Endothelial cell of umbilical vein (primary cell): Measurements from ENCODE around the gene GOLIM4.
A peak's percentile ranks its signal among the peaks of the same experiment; 100 is the strongest.

Source experiments
- EZH2 ChIP-seq: IDR thresholded peaks from 2 replicates; pipeline ENCODE4 v1.6.1; 2012; ENCODE audit warnings: borderline replicate concordance, low read depth, mild to moderate bottlenecking, moderate library complexity, low read length, inconsistent platforms; ENCODE audit not compliant: severe bottlenecking
- GATA2 ChIP-seq: IDR thresholded peaks from 2 replicates; pipeline ENCODE4 v1.7.0; 2011; ENCODE audit warnings: low read depth, mild to moderate bottlenecking, moderate library complexity, mixed read lengths, low read length; ENCODE audit not compliant: insufficient read length, insufficient read depth
- JUN ChIP-seq: IDR thresholded peaks from 2 replicates; pipeline ENCODE4 v1.6.1; 2011; ENCODE audit warnings: borderline replicate concordance, low read depth; ENCODE audit not compliant: insufficient read length, insufficient read depth
- MYC ChIP-seq: IDR thresholded peaks from one replicate; pipeline ENCODE4 v1.6.1; 2011; ENCODE audit warnings: mild to moderate bottlenecking, low read depth, low read length
- POLR2A ChIP-seq: IDR thresholded peaks from 2 replicates; pipeline ENCODE4 v1.6.1; 2012; ENCODE audit warnings: low read depth, mild to moderate bottlenecking, control low read depth, low read length
- POLR2AphosphoS5 ChIP-seq: IDR thresholded peaks from 2 replicates; pipeline ENCODE4 v1.6.1; 2012; ENCODE audit warnings: low read depth, mild to moderate bottlenecking, control low read depth, low read length, moderate library complexity; ENCODE audit not compliant: insufficient read depth
- TF ChIP-seq, protein P1 (sequence below), 2 donors: IDR thresholded peaks; 1 replicate in 1 of 2; 2 replicates in 1 of 2; pipeline ENCODE4 v1.5.1; 2011; ENCODE audit warnings: low read length in 2 of 2, mild to moderate bottlenecking in 2 of 2, moderate library complexity in 2 of 2, control low read depth in 1 of 2, inconsistent platforms in 1 of 2, low read depth in 1 of 2; ENCODE audit not compliant: insufficient read depth in 1 of 2; ENCODE audit errors: extremely low read depth in 1 of 2
- TF ChIP-seq, protein P2 (sequence below): IDR thresholded peaks from 2 replicates; pipeline ENCODE4 v1.6.1; 2011; ENCODE audit not compliant: insufficient read depth, insufficient read length

DNA sequence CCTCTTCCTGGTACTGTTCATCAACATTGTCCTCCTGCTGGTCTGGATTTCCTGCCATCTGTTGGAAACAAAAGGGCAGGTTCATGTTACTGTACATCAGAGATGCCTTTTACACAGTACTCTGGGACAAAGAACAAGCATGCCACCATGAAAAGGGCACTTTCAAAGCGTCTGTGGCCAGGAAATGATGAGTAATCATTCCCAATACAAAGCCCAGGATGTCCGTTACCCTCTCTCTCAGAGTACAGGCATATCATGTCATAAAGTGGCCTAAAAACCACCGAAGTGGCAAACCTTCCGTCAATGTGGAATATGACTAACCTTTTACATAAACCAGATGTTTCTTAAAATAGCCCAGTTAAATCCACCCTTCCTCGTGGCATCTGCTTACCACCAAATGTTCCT is 71.2 kb downstream of the GOLIM4 start:
- TF ChIP-seq POLR2A (no peak), EZH2 (no peak), POLR2AphosphoS5 (peak; percentile 40), JUN (peak; percentile 84), MYC (no peak), GATA2 (no peak)
- TF ChIP-seq, protein P1, sequence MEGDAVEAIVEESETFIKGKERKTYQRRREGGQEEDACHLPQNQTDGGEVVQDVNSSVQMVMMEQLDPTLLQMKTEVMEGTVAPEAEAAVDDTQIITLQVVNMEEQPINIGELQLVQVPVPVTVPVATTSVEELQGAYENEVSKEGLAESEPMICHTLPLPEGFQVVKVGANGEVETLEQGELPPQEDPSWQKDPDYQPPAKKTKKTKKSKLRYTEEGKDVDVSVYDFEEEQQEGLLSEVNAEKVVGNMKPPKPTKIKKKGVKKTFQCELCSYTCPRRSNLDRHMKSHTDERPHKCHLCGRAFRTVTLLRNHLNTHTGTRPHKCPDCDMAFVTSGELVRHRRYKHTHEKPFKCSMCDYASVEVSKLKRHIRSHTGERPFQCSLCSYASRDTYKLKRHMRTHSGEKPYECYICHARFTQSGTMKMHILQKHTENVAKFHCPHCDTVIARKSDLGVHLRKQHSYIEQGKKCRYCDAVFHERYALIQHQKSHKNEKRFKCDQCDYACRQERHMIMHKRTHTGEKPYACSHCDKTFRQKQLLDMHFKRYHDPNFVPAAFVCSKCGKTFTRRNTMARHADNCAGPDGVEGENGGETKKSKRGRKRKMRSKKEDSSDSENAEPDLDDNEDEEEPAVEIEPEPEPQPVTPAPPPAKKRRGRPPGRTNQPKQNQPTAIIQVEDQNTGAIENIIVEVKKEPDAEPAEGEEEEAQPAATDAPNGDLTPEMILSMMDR (IDR thresholded peaks at IDR 0.05; ENCODE audit: extremely low read depth in 1 of 2, insufficient read depth in 1 of 2, low read depth in 1 of 2, low read length in 2 of 2), result no peak
- TF ChIP-seq, protein P2, sequence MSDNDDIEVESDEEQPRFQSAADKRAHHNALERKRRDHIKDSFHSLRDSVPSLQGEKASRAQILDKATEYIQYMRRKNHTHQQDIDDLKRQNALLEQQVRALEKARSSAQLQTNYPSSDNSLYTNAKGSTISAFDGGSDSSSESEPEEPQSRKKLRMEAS, result no peak
